ENCODE data around the gene KIAA0586. TPM values are rescaled to one million over a fixed set of nuclear protein-coding genes. Genes with fewer than 3 reads are reported as not detected.

KIAA0586 gene
- total and polyA plus RNA-seq, 2 donors (not counting 3 experiments of a cell fraction or from before 2014, with no cell fraction given) = 7.4 to 25.9 TPM

DNA sequence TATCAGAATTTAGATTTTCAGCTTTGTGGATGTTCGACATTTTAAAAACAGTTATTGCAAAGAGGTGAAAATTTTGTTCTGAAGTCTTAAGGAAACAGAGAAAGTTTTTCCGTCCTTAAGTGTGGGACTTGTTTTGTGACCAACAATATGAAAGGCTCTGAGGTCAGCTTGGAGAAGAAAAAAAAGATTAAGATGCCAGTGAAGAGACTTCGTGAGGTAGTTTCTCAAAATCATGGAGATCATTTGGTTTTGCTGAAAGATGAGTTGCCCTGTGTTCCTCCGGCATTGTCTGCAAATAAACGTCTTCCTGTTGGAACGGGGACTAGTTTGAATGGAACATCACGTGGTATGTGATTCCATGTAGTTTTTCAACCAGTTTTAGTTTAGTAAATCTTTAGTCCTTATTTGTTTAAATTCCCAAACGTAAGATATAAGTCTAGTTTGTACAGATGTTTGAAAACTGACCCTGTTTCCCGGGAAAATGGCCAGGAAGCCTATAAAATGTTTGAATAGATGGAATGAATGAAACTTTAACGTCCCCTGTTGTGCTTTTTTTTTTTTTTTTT, 682 bp downstream of the KIAA0586 start:
- Histone ChIP-seq H4K20me1 (replicated peaks; ENCODE audit: control insufficient read depth, extremely low read depth, insufficient read depth, low read length) (no peaks in the 10 kb centered on the region), H3K9me3 (replicated peaks; ENCODE audit: control insufficient read depth, insufficient read depth, low read length) (no peaks in the 10 kb centered on the region), H3K4me2 (ENCODE audit: insufficient read depth, low read length) (peak overlapping the region; percentile 96), H3K9me1 (replicated peaks; ENCODE audit: control insufficient read depth, extremely low read depth, insufficient read depth, low read length) (no peaks in the 10 kb centered on the region), H3K4me1 (ENCODE audit: control insufficient read depth, extremely low read depth, insufficient read depth, low read length) (peaks cover 21% of the 10 kb centered on the region), H3K9ac (replicated peaks; ENCODE audit: extremely low read depth, insufficient read depth, low read length) (peak overlapping the region; percentile 98), H3K36me3 (ENCODE audit: control insufficient read depth in 2 of 2, extremely low read depth in 1 of 2, insufficient read depth in 2 of 2, low read length in 2 of 2) (peaks cover 0 to 2% of the 10 kb centered on the region in 2 experiments), H3K27ac (ENCODE audit: insufficient read depth, low read depth, low read length) (peak overlapping the region; percentile 95), H3K27me3 (ENCODE audit: control insufficient read depth in 2 of 2, insufficient read depth in 2 of 2, low read length in 2 of 2) (no peaks in the 10 kb centered on the region), H2AFZ (ENCODE audit: low read depth, low read length) (peak overlapping the region; percentile 76), H3K4me3 (replicated peaks in 1 of 3; ENCODE audit: insufficient read depth in 1 of 3, low read depth in 1 of 3, low read length in 3 of 3) (peak overlapping the region; percentile 72 to 96 (median 85)), H3K79me2 (ENCODE audit: control insufficient read depth, insufficient read depth, low read length) (peaks cover 45% of the 10 kb centered on the region)
- peak; percentile 78 for FAIRE-seq
- DNase-seq (ENCODE audit: low read depth, low spot score) = peak; percentile 73
- BruUV-seq (replicated peaks) = no TSS peak
- dilution Hi-C loops (cut with MboI; ENCODE audit: extremely low pct_ligation_motif_present, low sequenced_read_pairs) (no loop called here), intact Hi-C loops (cut with micrococcal nuclease) (loop anchor here (5.0 kb wide), 1 partner anchor 1161 kb away; the partner anchor contains the start of genes AP5M1 and EXOC5)
- ChIA-PET POLR2A (no interaction called here), CTCF (interaction anchor here (0.9 to 2.7 kb wide), 3 partner anchors 33 to 627 kb away, joined by 3 to 9 read pairs (median 3); partner anchors contain the start of gene TOMM20L)
- TF ChIP-seq MAX (IDR thresholded peaks at IDR 0.05; ENCODE audit: insufficient read depth, insufficient read length) (peak; percentile 25), MYC (IDR thresholded peaks at IDR 0.05; ENCODE audit: low read depth, low read length) (no peak), POLR2AphosphoS5 (IDR thresholded peaks at IDR 0.05; ENCODE audit: insufficient read depth, low read depth, low read length) (no peak), JUN (IDR thresholded peaks at IDR 0.05; ENCODE audit: borderline replicate concordance, insufficient read depth, insufficient read length, low read depth) (no peak)

DNA sequence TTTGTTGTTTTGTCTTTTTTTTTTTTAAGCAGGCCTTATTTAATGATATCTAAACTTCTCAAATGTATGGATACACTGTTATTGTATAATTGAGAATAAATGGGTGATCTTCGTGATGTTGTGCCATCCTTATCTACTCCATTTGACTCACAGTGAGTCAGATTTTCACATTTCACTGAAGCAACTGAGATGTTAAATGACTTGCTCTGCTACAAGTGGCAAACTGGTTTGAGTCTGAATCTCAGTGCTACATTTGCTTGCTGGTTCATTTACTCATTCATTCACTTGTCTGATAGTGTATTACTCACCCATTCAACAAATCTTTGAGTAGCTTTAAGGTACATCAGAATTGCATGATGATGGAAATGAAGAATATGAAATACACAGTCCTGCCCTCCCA, 2.6 kb downstream of the KIAA0586 start:
- Histone ChIP-seq H3K4me3 (replicated peaks in 1 of 3; ENCODE audit: insufficient read depth in 1 of 3, low read depth in 1 of 3, low read length in 3 of 3) (no peak overlapping the region), H3K9ac (replicated peaks; ENCODE audit: extremely low read depth, insufficient read depth, low read length) (no peak overlapping the region), H3K9me3 (replicated peaks; ENCODE audit: control insufficient read depth, insufficient read depth, low read length) (no peaks in the 10 kb centered on the region), H4K20me1 (replicated peaks; ENCODE audit: control insufficient read depth, extremely low read depth, insufficient read depth, low read length) (no peaks in the 10 kb centered on the region), H3K27ac (ENCODE audit: insufficient read depth, low read depth, low read length) (no peak overlapping the region), H2AFZ (ENCODE audit: low read depth, low read length) (no peak overlapping the region), H3K9me1 (replicated peaks; ENCODE audit: control insufficient read depth, extremely low read depth, insufficient read depth, low read length) (no peaks in the 10 kb centered on the region), H3K79me2 (ENCODE audit: control insufficient read depth, insufficient read depth, low read length) (peaks cover 34% of the 10 kb centered on the region), H3K4me1 (ENCODE audit: control insufficient read depth, extremely low read depth, insufficient read depth, low read length) (peaks cover 21% of the 10 kb centered on the region), H3K27me3 (ENCODE audit: control insufficient read depth in 2 of 2, insufficient read depth in 2 of 2, low read length in 2 of 2) (no peaks in the 10 kb centered on the region), H3K36me3 (ENCODE audit: control insufficient read depth in 2 of 2, extremely low read depth in 1 of 2, insufficient read depth in 2 of 2, low read length in 2 of 2) (peaks cover 0 to 6% of the 10 kb centered on the region in 2 experiments), H3K4me2 (ENCODE audit: insufficient read depth, low read length) (no peak overlapping the region)
- intact Hi-C loops (cut with micrococcal nuclease) (no loop called here), dilution Hi-C loops (cut with MboI; ENCODE audit: extremely low pct_ligation_motif_present, low sequenced_read_pairs) (no loop called here)
- FAIRE-seq (no peak), DNase-seq (ENCODE audit: low read depth, low spot score) (peak; percentile 4)
- POLR2A ChIA-PET = no interaction called here
- no TSS peak for BruUV-seq (replicated peaks)
- peak; percentile 8 for TF ChIP-seq FOS (IDR thresholded peaks at IDR 0.05; ENCODE audit: borderline replicate concordance, insufficient read depth, low read length)
- TF ChIP-seq JUN (IDR thresholded peaks at IDR 0.05; ENCODE audit: borderline replicate concordance, insufficient read depth, insufficient read length, low read depth) = no peak
- CTCF ChIA-PET = interaction anchor here (0.9 kb wide), 1 partner anchor 43 kb away, joined by 3 read pairs; no protein-coding TSS in a partner anchor
